GM20431 (cell line): ENCODE measurements around the gene NXN.
"Not testable (repeated sequence)": the region's sequence is repeated elsewhere in the genome, so short reads cannot be mapped to it uniquely, and the experiment has no call there.

Experiments used
- in situ Hi-C: fragments of 300-500 bp; cut with MseI, MboI; formaldehyde crosslinking; loops from one replicate; pipeline ENCODE4 v1.15.0; 2020; ENCODE audit warnings: low sequenced_read_pairs; ENCODE audit not compliant: unreplicated experiment

NXN gene

GRCh38 chr17:811051-811784 is 168.4 kb downstream of the NXN start:
- in situ Hi-C loops, result no loop called here

DNA sequence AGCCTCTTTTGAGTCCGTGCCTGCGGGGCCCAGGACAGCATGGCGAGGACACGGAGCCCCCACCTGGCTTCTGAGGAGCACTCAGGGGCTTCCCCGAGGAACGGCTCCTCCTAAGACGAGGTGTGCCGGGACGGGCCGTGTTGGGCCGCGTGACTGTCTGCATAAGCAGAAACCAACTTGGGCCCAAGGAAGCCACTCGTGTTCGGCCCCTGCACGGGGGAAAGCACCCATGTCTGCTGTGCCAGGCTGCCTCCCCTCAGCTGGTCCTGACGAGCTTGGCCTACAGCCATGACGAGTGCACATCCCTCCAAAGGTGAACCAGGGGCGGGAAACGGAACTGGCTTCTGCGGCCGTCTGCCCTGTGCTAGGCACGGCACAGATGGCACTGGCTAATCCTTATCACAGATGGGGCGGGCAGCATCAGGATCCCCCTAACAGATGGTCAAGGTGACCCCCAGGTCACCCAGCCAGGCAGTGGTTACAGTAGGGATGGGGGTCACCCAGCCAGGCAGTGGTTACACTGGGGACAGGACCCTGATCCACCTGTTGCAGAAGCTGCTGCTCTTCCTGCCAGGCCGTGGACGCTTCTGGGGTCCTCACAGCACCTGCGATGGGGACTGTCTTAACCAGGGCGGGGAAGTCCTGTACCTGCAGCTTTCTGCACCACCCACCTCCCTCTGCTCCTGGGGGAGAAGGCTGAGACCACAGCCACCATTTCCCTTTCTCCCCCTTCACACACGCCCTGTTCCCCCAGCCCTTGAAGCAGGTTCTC is 171.9 kb downstream of the NXN start:
- in situ Hi-C loops, result no loop called here

DNA sequence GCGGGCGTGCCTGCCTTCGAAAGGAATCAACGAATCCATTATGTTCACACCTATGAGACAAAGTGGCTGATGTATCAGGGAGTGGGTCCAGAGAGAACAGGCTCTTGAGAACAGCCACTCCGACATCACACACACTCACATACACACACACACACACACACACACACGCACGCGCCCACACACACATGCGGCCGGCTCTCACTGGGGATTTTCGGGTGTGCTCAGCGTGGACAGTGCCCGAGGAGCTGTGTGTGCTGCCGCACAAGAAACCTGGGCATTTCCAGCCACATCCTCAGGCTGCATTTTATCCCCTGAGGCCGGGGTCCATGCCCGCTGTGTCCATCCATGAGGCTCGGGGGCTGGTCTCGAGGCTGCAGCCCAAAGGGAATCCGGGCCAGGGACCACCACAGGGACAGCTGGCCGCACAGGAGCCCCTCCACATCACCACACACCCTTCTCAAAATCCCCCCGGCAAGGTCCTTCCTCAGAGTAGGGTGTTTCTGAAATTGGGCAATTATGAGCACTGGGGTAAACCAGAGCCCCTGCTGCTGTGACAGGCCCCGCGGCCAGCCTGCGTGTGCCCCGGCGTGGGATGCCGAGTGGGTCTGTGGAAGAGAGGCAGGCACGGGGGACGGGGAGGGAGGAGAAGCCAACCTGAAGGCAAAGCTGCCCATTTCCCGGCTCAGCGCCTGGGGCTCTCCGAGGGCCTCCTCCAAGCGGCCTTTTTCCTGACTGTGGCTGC is 172.6 kb downstream of the NXN start:
- in situ Hi-C loops, result no loop called here

- in situ Hi-C loops, result no loop called here
Measured at GRCh38 chr17:806346-806745, 173.2 kb downstream of the NXN start.

GRCh38 chr17:805886-806285 is 173.7 kb downstream of the NXN start:
- in situ Hi-C loops, result not testable (repeated sequence)

DNA sequence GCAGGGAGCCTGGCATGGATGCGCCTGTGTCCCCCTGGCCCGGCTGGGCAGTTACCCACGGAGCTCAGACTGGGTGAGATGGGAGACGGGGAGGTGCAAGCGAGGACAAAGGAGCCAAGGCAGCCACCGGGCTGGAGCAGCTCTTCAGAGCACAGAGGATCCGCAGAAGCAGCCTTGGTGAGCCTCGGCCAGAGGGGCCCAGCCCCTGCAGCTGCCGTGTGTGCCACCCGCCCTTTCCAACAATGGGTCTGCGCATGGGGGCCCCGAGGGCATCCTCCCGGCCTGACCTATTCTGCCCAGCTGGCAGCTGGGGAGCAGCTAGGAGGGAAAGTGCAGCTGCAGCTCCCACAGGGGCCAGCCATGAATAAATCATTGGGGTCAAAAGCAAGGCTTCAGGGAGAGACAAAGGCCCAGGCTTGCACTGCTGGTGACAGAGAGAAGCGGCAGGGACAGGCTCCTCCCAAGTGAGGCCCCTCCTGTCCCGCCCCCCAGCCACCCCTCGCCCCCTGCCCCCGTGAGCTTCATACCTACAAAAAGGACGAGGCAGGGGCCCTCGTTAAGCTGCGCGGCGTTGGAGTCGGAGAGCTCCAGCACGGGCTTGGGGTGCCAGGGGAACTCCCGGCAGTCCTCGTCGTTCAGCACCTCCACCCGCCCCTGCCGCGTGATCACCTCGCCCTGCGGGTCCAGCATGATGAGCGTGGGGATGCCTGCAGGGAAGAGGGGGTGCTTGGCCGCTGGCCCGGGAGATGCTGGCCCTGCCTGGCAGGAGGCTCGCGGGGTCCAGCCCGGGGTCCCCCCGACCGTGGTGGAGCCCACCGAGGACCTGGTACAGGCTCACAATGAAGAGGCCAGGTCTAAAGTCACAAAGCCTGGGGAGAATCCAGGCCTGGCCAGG is 174.8 kb downstream of the NXN start:
- in situ Hi-C loops, result no loop called here

DNA sequence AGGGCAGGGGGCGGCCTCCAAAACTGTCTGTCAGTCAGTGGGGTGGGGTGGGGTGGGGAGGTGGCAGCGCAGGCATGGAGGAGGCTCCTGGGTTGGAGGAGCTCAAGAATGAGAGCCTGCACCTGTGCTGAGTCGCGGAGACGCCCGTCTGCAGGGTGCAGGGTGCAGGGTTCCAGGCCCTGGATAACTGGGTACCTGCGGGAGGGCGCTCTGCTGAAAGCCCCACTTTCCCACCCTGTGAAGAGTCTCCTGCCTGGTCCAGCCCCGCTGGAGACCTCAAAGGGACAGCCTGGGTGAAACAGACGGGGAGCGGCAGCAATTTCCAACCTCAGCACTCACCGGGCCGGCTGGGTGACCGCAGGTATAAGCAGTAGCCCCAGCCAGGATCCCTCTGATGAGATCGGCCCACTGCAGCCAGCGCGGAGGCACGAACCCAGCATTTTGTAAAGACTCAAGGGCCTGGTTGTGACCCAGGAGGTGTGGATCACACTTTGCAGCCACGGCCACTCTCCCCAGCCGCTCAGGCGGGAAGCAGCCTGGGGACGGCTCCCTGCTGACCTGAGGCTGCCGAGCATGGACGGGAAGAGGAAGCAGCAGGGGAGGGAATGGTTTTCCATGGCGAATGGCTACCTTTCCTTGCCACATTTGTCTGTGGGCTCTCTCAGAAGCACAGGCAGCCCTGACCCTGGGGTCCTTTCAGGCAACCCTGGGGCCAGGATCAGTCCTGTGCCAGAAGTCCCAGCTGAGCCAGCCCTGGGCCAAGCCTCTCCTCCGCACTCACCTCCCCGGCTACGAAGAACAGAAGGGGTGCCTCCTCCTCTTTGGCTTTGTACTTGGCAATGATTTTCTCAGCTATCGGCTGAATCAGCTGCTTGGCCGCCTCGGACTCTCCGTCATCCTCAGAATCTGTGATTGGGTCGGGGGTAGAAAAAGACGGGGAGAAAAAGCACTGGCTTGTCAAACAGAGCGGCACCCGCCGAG is 176.4 kb downstream of the NXN start:
- in situ Hi-C loops, result no loop called here

- in situ Hi-C loops, result no loop called here
Measured at GRCh38 chr17:802481-802880, 177.1 kb downstream of the NXN start.

GRCh38 chr17:801660-802059 is 177.9 kb downstream of the NXN start:
- in situ Hi-C loops, result no loop called here

DNA sequence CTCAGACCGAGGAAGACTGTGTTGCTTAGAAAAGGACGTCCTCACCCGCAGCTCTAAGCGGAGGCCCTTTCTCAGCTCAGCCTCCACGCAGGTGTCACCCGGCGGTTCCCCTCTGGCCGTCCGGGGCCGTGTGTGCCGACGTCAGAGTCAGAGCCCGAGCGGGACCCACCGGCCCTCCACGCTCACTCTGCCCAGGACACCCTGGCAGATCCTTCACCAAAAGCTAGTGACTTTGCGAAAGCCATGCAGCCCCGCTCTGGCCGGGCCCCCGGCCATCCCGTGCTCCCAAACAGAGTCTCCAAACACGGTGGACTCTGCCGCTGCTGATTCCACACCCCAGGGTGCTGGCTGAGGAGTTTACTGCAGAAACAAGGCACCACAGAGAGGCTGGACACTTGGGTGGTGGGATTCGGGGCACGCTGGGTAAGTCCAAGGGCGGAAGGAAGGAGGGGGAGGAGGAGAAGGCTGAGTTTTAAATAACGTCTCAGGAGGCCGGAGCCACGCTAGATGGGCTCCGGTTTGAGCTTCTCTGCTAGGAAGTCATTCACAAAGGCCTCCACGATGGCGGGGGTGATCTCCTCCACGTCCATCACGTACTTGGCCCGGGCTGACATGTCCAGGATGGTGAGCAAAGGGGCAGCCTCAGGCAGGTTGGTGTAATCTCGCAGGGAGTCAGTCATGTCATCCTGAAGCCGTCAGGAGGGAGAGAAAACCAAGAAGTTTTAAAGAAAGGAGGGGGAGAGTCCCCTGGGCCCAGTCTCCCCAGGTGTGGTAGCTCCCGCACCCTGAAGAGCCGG is 178.9 kb downstream of the NXN start:
- in situ Hi-C loops, result no loop called here

- in situ Hi-C loops, result loop anchor here (10.0 kb wide), 1 partner anchor 186 kb away; no protein-coding TSS in a partner anchor
Measured at GRCh38 chr17:799261-799660, 180.3 kb downstream of the NXN start.

DNA sequence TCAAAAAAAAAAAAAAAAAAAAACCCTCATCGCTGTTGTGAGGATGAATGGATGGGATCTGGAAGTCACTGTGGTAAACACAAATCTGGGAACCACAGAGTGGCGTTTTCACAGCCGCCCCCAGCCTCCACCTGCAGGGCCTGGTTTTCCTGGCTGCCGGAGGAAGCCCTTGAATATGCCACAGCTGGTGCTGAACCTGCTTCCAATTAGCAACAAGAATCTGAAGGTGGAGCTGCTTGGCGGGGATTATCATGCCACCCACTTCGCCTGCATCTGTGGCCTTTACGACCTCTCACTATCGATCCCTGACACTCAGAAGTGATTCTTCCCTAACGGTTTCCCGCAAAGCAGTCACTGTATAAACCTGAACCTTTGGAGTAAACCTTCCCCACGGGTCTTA is 181.3 kb downstream of the NXN start:
- in situ Hi-C loops, result loop anchor here (10.0 kb wide), 1 partner anchor 187 kb away; no protein-coding TSS in a partner anchor

DNA sequence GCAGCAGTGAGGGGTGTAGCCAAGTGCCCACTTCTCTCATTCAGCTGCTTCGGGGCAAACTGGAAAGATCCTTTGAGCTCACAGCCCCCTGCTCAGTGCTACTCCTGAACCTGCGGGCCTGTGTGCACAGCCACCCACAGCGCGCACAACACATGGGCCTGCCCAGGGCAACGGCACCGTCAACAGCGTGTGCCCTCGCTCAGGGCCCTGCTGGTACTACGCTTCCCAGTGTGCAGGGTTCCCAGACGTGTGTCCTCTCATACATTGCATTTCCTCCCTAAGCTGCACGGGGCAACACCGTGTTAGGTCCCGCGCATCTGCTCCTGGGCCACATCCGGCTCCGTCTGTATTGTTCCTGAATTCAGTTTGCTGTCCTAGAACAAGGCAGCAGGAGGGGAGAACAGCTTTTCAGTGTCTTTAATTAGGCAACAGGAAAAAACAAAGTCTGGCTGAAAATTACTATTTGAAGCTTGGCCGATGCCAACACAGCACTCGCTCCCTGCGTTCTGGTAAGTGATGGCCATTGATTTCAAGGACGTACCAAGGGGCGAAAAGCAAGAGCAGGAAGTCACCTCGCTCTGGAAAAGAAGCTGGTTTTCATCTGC is 182.2 kb downstream of the NXN start:
- in situ Hi-C loops, result loop anchor here (10.0 kb wide), 1 partner anchor 187 kb away; no protein-coding TSS in a partner anchor

DNA sequence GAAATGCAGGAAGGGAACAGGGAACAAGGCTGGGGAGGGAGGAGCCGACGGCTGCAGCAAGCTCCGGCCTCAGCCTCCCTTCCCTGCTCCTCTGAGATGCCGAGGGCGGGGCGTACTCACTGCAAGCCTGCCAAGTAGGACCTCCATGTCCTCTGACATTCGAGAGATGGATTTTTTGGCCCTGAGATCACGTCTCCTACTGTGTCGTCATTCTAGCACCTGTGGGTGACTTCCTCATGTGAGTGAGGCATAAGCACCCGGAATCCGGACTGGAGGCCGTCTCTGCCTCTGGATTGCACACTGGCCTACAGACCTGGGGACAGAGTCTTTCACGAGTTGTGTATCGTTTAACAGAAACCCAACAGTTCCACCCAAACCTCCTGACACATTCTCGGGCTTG is 183.0 kb downstream of the NXN start:
- in situ Hi-C loops, result loop anchor here (10.0 kb wide), 1 partner anchor 188 kb away; no protein-coding TSS in a partner anchor

- in situ Hi-C loops, result loop anchor here (10.0 kb wide), 1 partner anchor 189 kb away; no protein-coding TSS in a partner anchor
Measured at GRCh38 chr17:795721-796120, 183.9 kb downstream of the NXN start.

- in situ Hi-C loops, result loop anchor here (10.0 kb wide), 1 partner anchor 190 kb away; no protein-coding TSS in a partner anchor
Measured at GRCh38 chr17:795276-795675, 184.3 kb downstream of the NXN start.

DNA sequence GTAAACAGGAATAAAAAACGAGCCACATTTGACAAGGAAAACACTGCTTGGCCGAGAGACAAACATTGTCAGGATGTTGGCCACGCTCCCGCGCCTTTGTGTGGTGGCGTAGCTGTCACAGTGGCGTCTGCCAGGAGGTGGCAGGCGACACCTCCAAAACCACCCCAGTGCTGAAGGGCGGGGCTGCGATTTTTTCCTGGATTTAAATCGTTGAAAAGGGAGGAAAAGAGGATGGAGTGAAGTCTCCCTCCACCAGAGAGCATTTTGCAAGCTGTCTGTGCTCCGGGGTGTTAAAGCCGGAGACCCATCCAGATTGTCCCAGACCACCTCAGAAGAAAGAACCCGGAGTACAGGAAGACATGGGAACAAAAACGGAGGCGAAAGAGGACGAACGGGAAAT is 184.7 kb downstream of the NXN start:
- in situ Hi-C loops, result loop anchor here (10.0 kb wide), 1 partner anchor 190 kb away; no protein-coding TSS in a partner anchor
